Caco-2 (cell line): ENCODE data around the gene PNLIPRP3. TPM values are rescaled to one million over a fixed set of nuclear protein-coding genes. Genes with fewer than 3 reads are reported as not detected.
"Not testable (repeated sequence)": the region's sequence is repeated elsewhere in the genome, so short reads cannot be mapped to it uniquely, and the experiment has no call there.

Source experiments
- BruUV-seq: library from RNA; stranded (reverse); fragments of 400-500 nt; replicated peaks from 2 replicates; lab custom pipeline; 2021; lab: Mats Ljungman, UMichigan
- CTCF ChIA-PET: fragments of 300-600 bp; sonication (Branson Sonifier 250); formaldehyde crosslinking; loops from one replicate; lab custom pipeline; 2022; ENCODE audit warnings: antibody characterized with exemption; lab: Charles Lee
- POLR2A ChIA-PET: fragments of 300-600 bp; sonication (Branson Sonifier 250); formaldehyde crosslinking; loops from one replicate; lab custom pipeline; 2022; ENCODE audit warnings: antibody characterized with exemption; lab: Charles Lee
- DNase-seq, 2 experiments: peaks; one replicate each; pipeline versions ENCODE4 v3.0.0 to v3.0.0-alpha.2; 2020 to 2022
- H3K27me3 ChIP-seq: replicated peaks from 2 replicates; pipeline ENCODE4 v1.6.0; 2011; ENCODE audit warnings: low read length; ENCODE audit not compliant: control insufficient read depth, insufficient read depth
- H3K36me3 ChIP-seq: 2 replicates; pipeline ENCODE4 v1.5.1; 2011; ENCODE audit warnings: low read length; ENCODE audit not compliant: control insufficient read depth, insufficient read depth
- H3K4me1 ChIP-seq: fragments of 250-450 bp; sonication (Bioruptor Pico); 2 replicates; pipeline ENCODE4 v1.5.1; 2020; ENCODE audit warnings: mild to moderate bottlenecking
- H3K4me3 ChIP-seq: 2 replicates; pipeline ENCODE4 v1.5.1; 2011; ENCODE audit warnings: low read depth, mild to moderate bottlenecking, control low read depth, low read length
- H3K9me3 ChIP-seq: fragments of 250-450 bp; sonication (Bioruptor Pico); 2 replicates; pipeline ENCODE4 v1.5.1; 2020; ENCODE audit warnings: mild to moderate bottlenecking, moderate library complexity
- H3K27ac Mint-ChIP-seq: one replicate; pipeline ENCODE4 v1.8.0; 2022; ENCODE audit warnings: mixed read lengths; ENCODE audit not compliant: unreplicated experiment
- H3K27me3 Mint-ChIP-seq: one replicate; pipeline ENCODE4 v1.8.0; 2022; ENCODE audit warnings: mixed read lengths; ENCODE audit not compliant: insufficient read depth, unreplicated experiment
- H3K36me3 Mint-ChIP-seq: one replicate; pipeline ENCODE4 v1.8.0; 2022; ENCODE audit warnings: mild to moderate bottlenecking, mixed read lengths; ENCODE audit not compliant: insufficient read depth, unreplicated experiment
- H3K4me1 Mint-ChIP-seq: one replicate; pipeline ENCODE4 v1.8.0; 2022; ENCODE audit warnings: low read depth, mixed read lengths; ENCODE audit not compliant: unreplicated experiment
- H3K4me3 Mint-ChIP-seq: one replicate; pipeline ENCODE4 v1.8.0; 2022; ENCODE audit warnings: mild to moderate bottlenecking, moderate library complexity, mixed read lengths; ENCODE audit not compliant: unreplicated experiment
- H3K9me3 Mint-ChIP-seq: one replicate; pipeline ENCODE4 v1.8.0; 2022; ENCODE audit warnings: mixed read lengths; ENCODE audit not compliant: unreplicated experiment
- intact Hi-C: fragments of 100-400 bp; cut with micrococcal nuclease; formaldehyde crosslinking; loops from one replicate; pipeline ENCODE4 v1.10.0; 2022; ENCODE audit not compliant: unreplicated experiment
- total RNA-seq: library from RNA; stranded (reverse); gene quantifications from 2 replicates; pipeline ENCODE4 v1.2.3, GENCODE V29; 2022
- TF ChIP-seq, protein P1 (sequence below), 2 experiments: fragments of 200-600 bp in 1 of 2; IDR thresholded peaks; 1 replicate in 1 of 2; 2 replicates in 1 of 2; pipeline versions ENCODE4 v1.5.1 to v1.8.0; 2011 to 2022; ENCODE audit warnings: antibody characterized with exemption in 1 of 2, control low read depth in 1 of 2, inconsistent platforms in 1 of 2, low read depth in 1 of 2, low read length in 1 of 2, mild to moderate bottlenecking in 1 of 2, moderate library complexity in 1 of 2; ENCODE audit not compliant: insufficient read depth in 1 of 2, severe bottlenecking in 1 of 2, unreplicated experiment in 1 of 2

Gene PNLIPRP3
- total RNA-seq, 1 experiment from 2014 or later, result not detected

DNA sequence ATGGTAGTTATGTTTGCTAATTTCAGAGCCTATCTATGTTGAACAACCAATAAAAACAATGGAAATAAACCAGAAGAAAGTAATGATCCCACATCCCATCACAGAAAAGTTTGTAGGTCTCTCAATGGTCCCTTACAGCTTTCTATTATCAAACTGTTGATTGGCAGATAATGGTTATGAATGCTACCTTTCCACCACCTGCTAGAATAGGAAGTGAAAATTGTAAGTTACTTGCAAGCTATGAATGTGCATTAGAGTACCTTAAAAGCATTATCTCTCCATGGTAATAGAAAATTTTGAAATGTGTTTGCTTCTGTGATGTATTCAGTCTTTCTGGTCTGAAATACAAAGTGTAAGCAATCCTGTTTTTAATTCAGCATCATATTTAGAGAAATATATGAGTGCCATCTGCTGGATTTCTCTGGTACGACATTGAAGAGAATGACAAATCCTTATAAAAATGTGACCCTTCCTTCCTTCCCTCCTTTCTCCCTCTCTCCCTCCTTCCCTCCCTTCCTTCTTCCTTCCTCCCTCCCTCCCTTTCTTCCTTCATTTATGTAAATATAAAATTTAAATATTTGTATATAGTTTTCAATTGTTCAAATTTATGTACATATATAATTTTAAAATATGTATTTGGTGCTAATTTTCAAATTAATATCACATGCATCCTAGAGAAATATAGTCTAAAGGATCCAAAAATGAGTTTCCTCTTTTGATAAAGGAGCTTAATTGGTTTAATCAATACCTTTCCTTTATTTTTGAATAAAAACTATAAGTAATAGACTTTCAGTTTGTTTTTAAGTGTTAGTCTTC, 41.4 kb upstream of the PNLIPRP3 start:
- no peaks in the 10 kb centered on the region for H3K36me3 Mint-ChIP-seq
- no peak overlapping the region for H3K4me3 Mint-ChIP-seq
- H3K27me3 Mint-ChIP-seq, result peaks cover 11% of the 10 kb centered on the region
- no peaks in the 10 kb centered on the region for H3K4me1 ChIP-seq
- peaks cover 5% of the 10 kb centered on the region for H3K4me1 Mint-ChIP-seq
- intact Hi-C loops, result loop anchor here (1.0 to 5.0 kb wide), 4 partner anchors 99 to 1031 kb away; no protein-coding TSS in a partner anchor
- POLR2A ChIA-PET, result no interaction called here
- H3K9me3 Mint-ChIP-seq, result no peaks in the 10 kb centered on the region
- TF ChIP-seq, protein P1, sequence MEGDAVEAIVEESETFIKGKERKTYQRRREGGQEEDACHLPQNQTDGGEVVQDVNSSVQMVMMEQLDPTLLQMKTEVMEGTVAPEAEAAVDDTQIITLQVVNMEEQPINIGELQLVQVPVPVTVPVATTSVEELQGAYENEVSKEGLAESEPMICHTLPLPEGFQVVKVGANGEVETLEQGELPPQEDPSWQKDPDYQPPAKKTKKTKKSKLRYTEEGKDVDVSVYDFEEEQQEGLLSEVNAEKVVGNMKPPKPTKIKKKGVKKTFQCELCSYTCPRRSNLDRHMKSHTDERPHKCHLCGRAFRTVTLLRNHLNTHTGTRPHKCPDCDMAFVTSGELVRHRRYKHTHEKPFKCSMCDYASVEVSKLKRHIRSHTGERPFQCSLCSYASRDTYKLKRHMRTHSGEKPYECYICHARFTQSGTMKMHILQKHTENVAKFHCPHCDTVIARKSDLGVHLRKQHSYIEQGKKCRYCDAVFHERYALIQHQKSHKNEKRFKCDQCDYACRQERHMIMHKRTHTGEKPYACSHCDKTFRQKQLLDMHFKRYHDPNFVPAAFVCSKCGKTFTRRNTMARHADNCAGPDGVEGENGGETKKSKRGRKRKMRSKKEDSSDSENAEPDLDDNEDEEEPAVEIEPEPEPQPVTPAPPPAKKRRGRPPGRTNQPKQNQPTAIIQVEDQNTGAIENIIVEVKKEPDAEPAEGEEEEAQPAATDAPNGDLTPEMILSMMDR (IDR thresholded peaks at IDR 0.05; ENCODE audit: insufficient read depth in 1 of 2, low read depth in 1 of 2, low read length in 1 of 2, severe bottlenecking in 1 of 2, unreplicated experiment in 1 of 2), result peak; percentile 39 to 64
- BruUV-seq, result no TSS peak
- no peaks in the 10 kb centered on the region for H3K9me3 ChIP-seq
- CTCF ChIA-PET, result no interaction called here
- no peaks in the 10 kb centered on the region for H3K27me3 ChIP-seq
- DNase-seq, result peak in 1 of 2 experiments; percentile 39
- H3K27ac Mint-ChIP-seq, result no peak overlapping the region
- H3K36me3 ChIP-seq, result no peaks in the 10 kb centered on the region
- no peak overlapping the region for H3K4me3 ChIP-seq

DNA sequence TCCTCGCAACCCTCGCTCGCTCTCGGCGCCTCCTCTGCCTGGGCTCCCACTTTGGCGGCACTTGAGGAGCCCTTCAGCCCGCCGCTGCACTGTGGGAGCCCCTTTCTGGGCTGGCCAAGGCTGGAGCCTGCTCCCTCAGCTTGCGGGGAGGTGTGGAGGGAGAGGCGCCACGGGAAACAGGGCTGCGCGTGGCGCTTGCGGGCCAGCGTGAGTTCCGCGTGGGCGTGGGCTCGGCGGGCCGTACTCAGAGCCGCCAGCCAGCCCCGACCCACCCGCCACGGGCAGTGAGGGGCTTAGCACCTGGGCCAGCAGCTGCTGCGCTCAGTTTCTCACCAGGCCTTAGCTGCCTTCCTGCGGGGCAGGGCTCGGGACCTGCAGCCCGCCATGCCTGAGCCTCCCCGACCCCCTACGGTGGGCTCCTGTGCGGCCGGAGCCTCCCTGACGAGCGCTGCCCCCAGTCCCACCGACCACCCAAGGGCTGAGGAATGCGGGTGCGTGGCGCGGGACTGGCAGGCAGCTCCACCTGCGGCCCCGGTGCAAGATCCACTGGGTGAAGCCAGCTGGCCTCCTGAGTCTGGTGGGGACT, 34.3 kb upstream of the PNLIPRP3 start:
- BruUV-seq, DNase-seq, H3K36me3 Mint-ChIP-seq, H3K4me3 ChIP-seq, H3K4me1 ChIP-seq, POLR2A ChIA-PET, H3K4me1 Mint-ChIP-seq, H3K27ac Mint-ChIP-seq, CTCF ChIA-PET, H3K9me3 ChIP-seq, H3K27me3 ChIP-seq, H3K36me3 ChIP-seq, intact Hi-C loops, H3K9me3 Mint-ChIP-seq, H3K4me3 Mint-ChIP-seq: not testable (repeated sequence)
- H3K27me3 Mint-ChIP-seq, result peaks cover 17% of the 10 kb centered on the region

DNA sequence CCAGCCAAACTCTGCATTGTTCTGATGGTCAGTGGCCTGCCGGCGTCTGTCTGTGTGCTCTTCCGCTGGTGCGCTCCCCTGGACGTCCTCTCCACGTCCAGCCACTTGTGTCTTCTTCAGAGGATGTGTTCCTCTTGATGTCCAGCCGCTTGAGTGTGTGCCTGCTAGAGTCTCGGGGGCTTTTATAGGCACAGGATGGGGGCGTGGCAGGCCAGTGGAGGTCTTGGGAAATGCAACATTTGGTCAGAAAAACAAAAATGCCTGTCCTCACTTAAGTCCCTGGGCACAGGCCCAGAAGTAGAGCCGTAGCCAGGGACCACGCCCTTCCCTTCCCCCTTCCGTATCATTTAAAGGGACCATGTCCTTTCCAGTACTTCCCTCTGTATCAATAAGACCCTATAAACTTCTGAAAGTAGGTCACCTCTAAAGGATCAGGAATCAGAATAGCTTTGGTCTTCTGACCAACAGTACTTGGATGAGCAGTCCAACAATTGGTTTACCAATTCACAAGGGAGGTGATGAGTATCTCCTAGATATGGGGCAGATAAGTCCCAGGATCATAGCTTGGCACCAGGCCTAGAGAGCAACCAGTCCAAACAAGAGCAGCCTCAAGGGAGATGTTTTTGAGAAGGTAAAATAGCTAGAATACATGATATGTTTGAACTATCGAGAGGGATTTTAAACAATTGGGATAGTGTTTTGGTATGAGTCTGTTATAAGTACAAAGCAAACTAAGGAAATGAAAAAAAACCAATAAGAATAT, 32.2 kb upstream of the PNLIPRP3 start:
- no peaks in the 10 kb centered on the region for H3K9me3 Mint-ChIP-seq
- H3K4me1 ChIP-seq, result no peaks in the 10 kb centered on the region
- H3K27ac Mint-ChIP-seq, result no peak overlapping the region
- DNase-seq, result no peak
- TF ChIP-seq, protein P1 (IDR thresholded peaks at IDR 0.05; ENCODE audit: insufficient read depth in 1 of 2, low read depth in 1 of 2, low read length in 1 of 2, severe bottlenecking in 1 of 2, unreplicated experiment in 1 of 2), result no peak
- no peaks in the 10 kb centered on the region for H3K9me3 ChIP-seq
- no peak overlapping the region for H3K4me3 Mint-ChIP-seq
- H3K27me3 ChIP-seq, result no peaks in the 10 kb centered on the region
- H3K4me1 Mint-ChIP-seq, result no peaks in the 10 kb centered on the region
- ChIA-PET POLR2A (no interaction called here), CTCF (no interaction called here)
- intact Hi-C loops, result no loop called here
- no peaks in the 10 kb centered on the region for H3K36me3 ChIP-seq
- BruUV-seq, result no TSS peak
- H3K4me3 ChIP-seq, result no peak overlapping the region
- H3K36me3 Mint-ChIP-seq, result no peaks in the 10 kb centered on the region
- peaks cover 13% of the 10 kb centered on the region for H3K27me3 Mint-ChIP-seq
